Ascending aorta (tissue), 2 donors: Measurements from ENCODE around the gene PCSK2. TPM values are rescaled to one million over a fixed set of nuclear protein-coding genes. Genes with fewer than 3 reads are reported as not detected.
A peak's percentile ranks its signal among the peaks of the same experiment; 100 is the strongest.

ENCODE experiments used
- DNase-seq, 2 donors: peaks; one replicate each; pipeline ENCODE4 v3.0.0-alpha.2; 2019; ENCODE audit warnings: low spot score in 2 of 2
- H3K27ac ChIP-seq, 2 donors: fragments of 200-600 bp; sonication (generic); one replicate each; pipeline ENCODE4 v1.5.1; 2016 to 2017; ENCODE audit warnings: mild to moderate bottlenecking in 1 of 2
- H3K27me3 ChIP-seq: fragments of 200-600 bp; sonication (generic); one replicate; pipeline ENCODE4 v1.5.1; 2017
- H3K36me3 ChIP-seq, 2 donors: fragments of 200-600 bp; sonication (generic); one replicate each; pipeline ENCODE4 v1.5.1; 2016
- H3K4me1 ChIP-seq, 2 donors: fragments of 200-600 bp; sonication (generic); one replicate each; pipeline ENCODE4 v1.5.1; 2016 to 2017; ENCODE audit warnings: mild to moderate bottlenecking in 1 of 2
- H3K4me3 ChIP-seq, 2 donors: fragments of 200-600 bp; sonication (generic); one replicate each; pipeline ENCODE4 v1.5.1; 2016 to 2017; ENCODE audit warnings: mild to moderate bottlenecking in 1 of 2
- H3K9me3 ChIP-seq, 2 donors: fragments of 200-600 bp; sonication (generic); one replicate each; pipeline ENCODE4 v1.5.1; 2016
- CTCF ChIP-seq, 3 experiments: fragments of 200-600 bp in 2 of 3; fragments of 450-650 bp in 1 of 3; sonication (generic) in 2 of 3; IDR thresholded peaks; one replicate each; pipeline ENCODE4 v1.5.1; 2016 to 2019; ENCODE audit warnings: antibody characterized with exemption in 3 of 3, mild to moderate bottlenecking in 1 of 3, moderate library complexity in 1 of 3
- intact Hi-C: fragments of 100-400 bp; cut with DNase I; formaldehyde crosslinking; loops from one replicate; pipeline ENCODE4 v1.15.1; 2023
- total RNA-seq: library from RNA; depleted of rRNA; stranded (reverse); fragments of >200 nt; gene quantifications from one replicate; pipeline ENCODE4 v1.1.0, GENCODE V29; 2016

PCSK2 gene
- total RNA-seq, 1 donor from 2014 or later: not detected

DNA sequence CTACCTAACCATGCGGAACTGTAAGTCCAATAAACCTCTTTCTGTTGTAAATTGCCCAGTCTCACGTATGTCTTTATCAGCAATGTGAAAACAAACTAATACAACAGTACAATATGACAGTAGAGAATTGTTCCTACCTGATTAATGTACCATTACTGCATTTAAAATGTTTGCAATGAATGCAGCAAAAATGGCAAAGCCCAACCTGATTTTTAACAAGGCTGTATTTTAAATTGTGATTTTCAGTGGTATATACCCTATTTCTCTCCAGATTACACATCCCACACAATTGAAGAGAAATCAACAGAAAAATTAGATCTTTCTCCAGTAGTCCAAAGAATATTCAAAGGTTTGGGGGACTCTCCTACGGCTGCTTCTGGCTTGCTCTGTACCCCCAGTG lies 3.3 kb upstream of the PCSK2 start:
- Histone ChIP-seq H3K4me1 (peaks cover 0 to 6% of the 10 kb centered on the region in 2 donors), H3K4me3 (no peak overlapping the region), H3K9me3 (no peaks in the 10 kb centered on the region), H3K36me3 (no peaks in the 10 kb centered on the region), H3K27me3 (no peaks in the 10 kb centered on the region), H3K27ac (no peak overlapping the region)
- intact Hi-C loops: no loop called here
- no peak for DNase-seq
- TF ChIP-seq CTCF (IDR thresholded peaks at IDR 0.05): no peak

DNA sequence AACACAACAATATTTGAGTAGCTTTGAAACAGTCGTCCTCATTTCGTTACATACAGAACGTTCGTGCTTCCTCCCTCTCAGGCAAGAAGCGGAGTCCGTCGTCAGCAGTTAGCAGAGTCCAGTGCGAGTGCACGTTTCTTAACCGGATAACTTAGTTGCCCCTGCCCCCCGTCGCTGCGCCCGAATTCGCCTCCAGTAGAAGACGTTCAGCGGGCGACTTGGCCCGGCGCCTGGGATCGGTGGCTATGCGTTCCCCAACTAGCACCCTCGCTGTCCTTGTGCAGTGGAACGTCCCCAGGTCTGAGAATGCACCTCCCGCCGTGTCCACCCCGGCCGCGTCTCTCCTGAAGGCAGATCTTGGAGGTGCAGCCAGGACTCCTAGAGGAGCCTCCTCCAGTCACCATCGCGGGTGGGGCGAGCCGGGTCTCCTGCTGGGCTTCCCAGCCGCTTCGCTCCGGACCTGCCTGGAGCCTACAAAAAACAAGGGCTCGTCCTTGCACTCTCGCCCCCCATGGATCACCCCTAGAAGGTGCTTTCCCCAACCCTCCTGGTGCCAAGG lies 910 bp upstream of the PCSK2 start:
- Histone ChIP-seq H3K36me3 (no peaks in the 10 kb centered on the region), H3K4me1 (peaks cover 0 to 6% of the 10 kb centered on the region in 2 donors), H3K27me3 (no peaks in the 10 kb centered on the region), H3K9me3 (no peaks in the 10 kb centered on the region), H3K4me3 (peak overlapping the region; percentile 28 to 58), H3K27ac (no peak overlapping the region)
- no peak for DNase-seq
- intact Hi-C loops: no loop called here
- TF ChIP-seq CTCF (IDR thresholded peaks at IDR 0.05): no peak

- Histone ChIP-seq H3K27me3 (no peaks in the 10 kb centered on the region), H3K27ac (no peak overlapping the region)
Observed at GRCh38 chr20:17227219-17227575, 357 bp downstream of the PCSK2 start.

DNA sequence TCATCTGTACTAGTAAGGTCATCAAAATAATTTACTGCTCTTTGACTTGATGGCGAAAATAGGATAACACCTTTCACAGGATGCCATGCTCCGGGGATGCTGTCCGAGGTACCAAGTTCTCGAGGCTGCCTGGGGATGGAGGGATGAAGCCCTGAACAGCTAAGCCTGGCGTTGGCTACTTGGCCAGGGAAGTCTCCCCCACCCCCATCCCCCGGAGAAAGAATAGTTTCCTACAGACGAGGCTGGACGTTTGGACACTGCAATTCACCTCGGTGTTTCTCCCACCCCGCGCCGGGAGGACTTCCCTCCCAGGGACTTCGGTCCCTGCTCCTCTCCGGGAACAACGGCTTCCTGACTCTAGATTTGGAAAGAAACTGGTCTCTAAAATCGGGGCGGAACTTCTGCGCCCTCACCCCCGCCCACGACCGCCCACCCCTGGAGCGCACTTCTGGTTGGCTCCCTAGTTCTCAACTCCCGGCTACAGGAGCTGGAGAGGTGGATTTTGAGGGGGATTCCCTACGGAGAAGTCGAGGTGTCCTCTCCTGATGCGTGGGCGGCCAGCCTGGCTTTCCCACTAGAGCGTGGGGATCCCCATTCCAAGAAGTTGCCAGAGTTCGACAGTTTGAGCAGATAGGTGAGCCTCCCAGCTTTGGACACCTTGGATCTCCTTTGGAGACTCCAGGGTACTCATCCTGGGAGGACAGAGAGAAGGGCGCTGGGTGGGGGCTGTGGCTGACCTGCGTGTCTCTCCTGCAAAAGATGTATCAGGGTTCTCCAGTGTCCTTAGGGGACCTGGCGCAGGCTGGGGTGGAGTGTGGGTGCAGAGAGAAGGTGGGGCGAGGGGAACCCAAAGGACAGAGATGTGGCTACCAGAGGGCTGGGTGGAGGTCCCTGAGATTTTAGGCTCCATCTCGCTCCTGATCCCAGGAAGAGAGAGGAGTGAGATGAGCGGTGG lies 1.1 kb downstream of the PCSK2 start:
- H3K27ac ChIP-seq: no peak overlapping the region
- TF ChIP-seq CTCF (IDR thresholded peaks at IDR 0.05): no peak
- H3K27me3 ChIP-seq: no peaks in the 10 kb centered on the region
- intact Hi-C loops: no loop called here
- no peaks in the 10 kb centered on the region for H3K36me3 ChIP-seq
- peak overlapping the region in 1 of 2 donors; percentile 16 for H3K4me3 ChIP-seq
- DNase-seq: no peak
- H3K9me3 ChIP-seq: no peaks in the 10 kb centered on the region
- peaks cover 0 to 6% of the 10 kb centered on the region in 2 donors for H3K4me1 ChIP-seq

More at GRCh38 chr20:17227219-17227575, 357 bp downstream of the PCSK2 start:
- Histone ChIP-seq H3K4me3 (peak overlapping the region; percentile 16 to 58), H3K4me1 (peaks cover 0 to 6% of the 10 kb centered on the region in 2 donors), H3K36me3 (no peaks in the 10 kb centered on the region), H3K9me3 (no peaks in the 10 kb centered on the region)
- no peak for DNase-seq
- intact Hi-C loops: no loop called here
- no peak for TF ChIP-seq CTCF (IDR thresholded peaks at IDR 0.05)

GRCh38 chr20:17228624-17229061 lies 1.8 kb downstream of the PCSK2 start:
- no peak for DNase-seq
- Histone ChIP-seq H3K9me3 (no peaks in the 10 kb centered on the region), H3K27ac (no peak overlapping the region), H3K27me3 (no peaks in the 10 kb centered on the region), H3K4me3 (no peak overlapping the region), H3K4me1 (peaks cover 0 to 6% of the 10 kb centered on the region in 2 donors), H3K36me3 (no peaks in the 10 kb centered on the region)
- intact Hi-C loops: no loop called here
- TF ChIP-seq CTCF (IDR thresholded peaks at IDR 0.05): no peak
